HG03066 (cell line): ENCODE measurements around the gene MAP3K10.

Experiments
- ATAC-seq: cut with Tn5 transposase; IDR thresholded peaks from one replicate; pipeline ENCODE4 v1.9.1; 2021; ENCODE audit warnings: low read depth; ENCODE audit not compliant: unreplicated experiment

MAP3K10 gene

GRCh38 chr19:40245506-40246128 lies 54.4 kb downstream of the MAP3K10 start:
- ATAC-seq: no peak

- no peak for ATAC-seq
Measured at GRCh38 chr19:40246292-40247073, 55.3 kb downstream of the MAP3K10 start.

GRCh38 chr19:40247178-40247577 lies 56.0 kb downstream of the MAP3K10 start:
- no peak for ATAC-seq

- ATAC-seq: no peak
Measured at GRCh38 chr19:40247735-40248262, 56.6 kb downstream of the MAP3K10 start.

GRCh38 chr19:40249201-40249600 lies 58.0 kb downstream of the MAP3K10 start:
- no peak for ATAC-seq

GRCh38 chr19:40249781-40250180 lies 58.6 kb downstream of the MAP3K10 start:
- no peak for ATAC-seq

- no peak for ATAC-seq
Measured at GRCh38 chr19:40251244-40251643, 60.0 kb downstream of the MAP3K10 start.

- no peak for ATAC-seq
Measured at GRCh38 chr19:40251991-40252390, 60.8 kb downstream of the MAP3K10 start.

GRCh38 chr19:40252395-40252794 lies 61.2 kb downstream of the MAP3K10 start:
- no peak for ATAC-seq

- ATAC-seq: no peak
Measured at GRCh38 chr19:40253611-40254092, 62.4 kb downstream of the MAP3K10 start.

GRCh38 chr19:40254714-40255418 lies 63.6 kb downstream of the MAP3K10 start:
- no peak for ATAC-seq

GRCh38 chr19:40255619-40256166 lies 64.5 kb downstream of the MAP3K10 start:
- ATAC-seq: no peak

- ATAC-seq: no peak
Measured at GRCh38 chr19:40256512-40256911, 65.3 kb downstream of the MAP3K10 start.

- no peak for ATAC-seq
Measured at GRCh38 chr19:40257096-40257517, 65.9 kb downstream of the MAP3K10 start.

- no peak for ATAC-seq
Measured at GRCh38 chr19:40261631-40262030, 70.4 kb downstream of the MAP3K10 start.

GRCh38 chr19:40262422-40262821 lies 71.2 kb downstream of the MAP3K10 start:
- no peak for ATAC-seq

GRCh38 chr19:40263440-40264313 lies 72.5 kb downstream of the MAP3K10 start:
- ATAC-seq: no peak

GRCh38 chr19:40264314-40265054 lies 73.3 kb downstream of the MAP3K10 start:
- no peak for ATAC-seq
